ENCODE results near the gene NDST1. TPM values are rescaled to one million over a fixed set of nuclear protein-coding genes. Genes with fewer than 3 reads are reported as not detected.

Gene NDST1
- total RNA-seq, 1 experiment from 2014 or later = 68.9 TPM

- Mint-ChIP-seq H3K27ac (ENCODE audit: low read depth, unreplicated experiment) (no peak overlapping the region), H3K4me3 (ENCODE audit: unreplicated experiment) (no peak overlapping the region), H3K9me3 (ENCODE audit: unreplicated experiment) (no peaks in the 10 kb centered on the region), H3K36me3 (ENCODE audit: insufficient read depth, unreplicated experiment) (no peaks in the 10 kb centered on the region), H3K27me3 (ENCODE audit: insufficient read depth, unreplicated experiment) (no peaks in the 10 kb centered on the region), H3K4me1 (ENCODE audit: insufficient read depth, unreplicated experiment) (no peaks in the 10 kb centered on the region)
- ChIA-PET POLR2A (interaction anchor here (1.2 kb wide), 1 partner anchor 18 kb away, joined by 3 read pairs; no protein-coding TSS in a partner anchor), CTCF (interaction anchor here (0.6 to 2.3 kb wide), 5 partner anchors 20 to 262 kb away, joined by 3 to 8 read pairs (median 3); partner anchors contain the start of gene IRGM)
- intact Hi-C loops (cut with micrococcal nuclease) = no loop called here
- no peak for TF ChIP-seq CTCF (IDR thresholded peaks at IDR 0.05; ENCODE audit: unreplicated experiment)
- BruUV-seq (replicated peaks) = no TSS peak
- DNase-seq (ENCODE audit: unreplicated experiment) = no peak
Observed at GRCh38 chr5:150584556-150585335, 76.8 kb downstream of the NDST1 start.

GRCh38 chr5:150585781-150586341, 77.9 kb downstream of the NDST1 start:
- Mint-ChIP-seq H3K27ac (ENCODE audit: low read depth, unreplicated experiment) (no peak overlapping the region), H3K9me3 (ENCODE audit: unreplicated experiment) (no peaks in the 10 kb centered on the region), H3K36me3 (ENCODE audit: insufficient read depth, unreplicated experiment) (no peaks in the 10 kb centered on the region), H3K4me3 (ENCODE audit: unreplicated experiment) (no peak overlapping the region), H3K27me3 (ENCODE audit: insufficient read depth, unreplicated experiment) (no peaks in the 10 kb centered on the region), H3K4me1 (ENCODE audit: insufficient read depth, unreplicated experiment) (no peaks in the 10 kb centered on the region)
- DNase-seq (ENCODE audit: unreplicated experiment) = no peak
- CTCF ChIA-PET = interaction anchor here (0.5 to 2.3 kb wide), 9 partner anchors 9 to 261 kb away, joined by 3 to 8 read pairs (median 4); partner anchors contain the start of gene IRGM
- intact Hi-C loops (cut with micrococcal nuclease) = no loop called here
- no TSS peak for BruUV-seq (replicated peaks)
- TF ChIP-seq CTCF (IDR thresholded peaks at IDR 0.05; ENCODE audit: unreplicated experiment) = no peak
- POLR2A ChIA-PET = interaction anchor here (1.2 kb wide), 1 partner anchor 19 kb away, joined by 3 read pairs; no protein-coding TSS in a partner anchor

GRCh38 chr5:150587016-150587415, 79.1 kb downstream of the NDST1 start:
- no peak for DNase-seq (ENCODE audit: unreplicated experiment)
- CTCF ChIA-PET = interaction anchor here (1.3 to 1.5 kb wide), 3 partner anchors 26 to 71 kb away, joined by 3 to 7 read pairs (median 5); no protein-coding TSS in a partner anchor
- H3K4me1 Mint-ChIP-seq (ENCODE audit: insufficient read depth, unreplicated experiment) = no peaks in the 10 kb centered on the region
- no TSS peak for BruUV-seq (replicated peaks)
- H3K9me3 Mint-ChIP-seq (ENCODE audit: unreplicated experiment) = no peaks in the 10 kb centered on the region
- TF ChIP-seq CTCF (IDR thresholded peaks at IDR 0.05; ENCODE audit: unreplicated experiment) = no peak
- H3K4me3 Mint-ChIP-seq (ENCODE audit: unreplicated experiment) = no peak overlapping the region
- POLR2A ChIA-PET = no interaction called here
- no peak overlapping the region for H3K27ac Mint-ChIP-seq (ENCODE audit: low read depth, unreplicated experiment)
- H3K36me3 Mint-ChIP-seq (ENCODE audit: insufficient read depth, unreplicated experiment) = no peaks in the 10 kb centered on the region
- H3K27me3 Mint-ChIP-seq (ENCODE audit: insufficient read depth, unreplicated experiment) = no peaks in the 10 kb centered on the region
- intact Hi-C loops (cut with micrococcal nuclease) = no loop called here

- POLR2A ChIA-PET = interaction anchor here (0.7 kb wide), 1 partner anchor 24 kb away, joined by 5 read pairs; no protein-coding TSS in a partner anchor
- no peak for TF ChIP-seq CTCF (IDR thresholded peaks at IDR 0.05; ENCODE audit: unreplicated experiment)
- BruUV-seq (replicated peaks) = no TSS peak
- no peak overlapping the region for H3K4me3 Mint-ChIP-seq (ENCODE audit: unreplicated experiment)
- intact Hi-C loops (cut with micrococcal nuclease) = no loop called here
- H3K27ac Mint-ChIP-seq (ENCODE audit: low read depth, unreplicated experiment) = no peak overlapping the region
- no peaks in the 10 kb centered on the region for H3K36me3 Mint-ChIP-seq (ENCODE audit: insufficient read depth, unreplicated experiment)
- H3K4me1 Mint-ChIP-seq (ENCODE audit: insufficient read depth, unreplicated experiment) = no peaks in the 10 kb centered on the region
- DNase-seq (ENCODE audit: unreplicated experiment) = peak; percentile 76
- CTCF ChIA-PET = interaction anchor here (0.6 to 1.7 kb wide), 11 partner anchors 18 to 790 kb away, joined by 3 to 7 read pairs (median 3); partner anchors contain the start of gene IRGM
- no peaks in the 10 kb centered on the region for H3K9me3 Mint-ChIP-seq (ENCODE audit: unreplicated experiment)
- no peaks in the 10 kb centered on the region for H3K27me3 Mint-ChIP-seq (ENCODE audit: insufficient read depth, unreplicated experiment)
Observed at GRCh38 chr5:150587856-150588595, 80.1 kb downstream of the NDST1 start.
